ENCODE data around the gene KAT7.

DNA sequence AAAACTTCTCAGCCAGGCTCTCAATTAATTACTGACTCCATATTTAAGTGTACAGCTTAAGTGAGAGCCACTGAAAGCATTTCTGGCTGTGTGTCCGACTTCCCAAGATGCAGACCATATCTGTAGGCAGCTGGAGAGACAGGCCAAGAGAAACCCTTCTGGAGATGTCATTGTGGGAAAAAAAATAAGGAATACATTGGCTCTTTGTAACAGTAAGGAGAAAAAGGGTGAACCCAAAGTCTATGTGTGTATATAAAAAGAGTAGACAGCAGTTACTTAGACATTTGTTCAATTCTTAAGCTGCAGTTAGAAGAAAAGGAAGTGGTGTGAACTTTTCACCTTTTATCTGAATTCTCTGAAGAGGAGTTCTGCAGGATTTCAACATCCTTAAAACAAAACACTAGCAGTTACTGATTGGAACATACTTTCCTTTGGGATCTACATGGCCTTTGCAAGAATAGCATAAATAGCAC lies 46.3 kb upstream of the KAT7 start:
- TF ChIP-seq, protein P1, sequence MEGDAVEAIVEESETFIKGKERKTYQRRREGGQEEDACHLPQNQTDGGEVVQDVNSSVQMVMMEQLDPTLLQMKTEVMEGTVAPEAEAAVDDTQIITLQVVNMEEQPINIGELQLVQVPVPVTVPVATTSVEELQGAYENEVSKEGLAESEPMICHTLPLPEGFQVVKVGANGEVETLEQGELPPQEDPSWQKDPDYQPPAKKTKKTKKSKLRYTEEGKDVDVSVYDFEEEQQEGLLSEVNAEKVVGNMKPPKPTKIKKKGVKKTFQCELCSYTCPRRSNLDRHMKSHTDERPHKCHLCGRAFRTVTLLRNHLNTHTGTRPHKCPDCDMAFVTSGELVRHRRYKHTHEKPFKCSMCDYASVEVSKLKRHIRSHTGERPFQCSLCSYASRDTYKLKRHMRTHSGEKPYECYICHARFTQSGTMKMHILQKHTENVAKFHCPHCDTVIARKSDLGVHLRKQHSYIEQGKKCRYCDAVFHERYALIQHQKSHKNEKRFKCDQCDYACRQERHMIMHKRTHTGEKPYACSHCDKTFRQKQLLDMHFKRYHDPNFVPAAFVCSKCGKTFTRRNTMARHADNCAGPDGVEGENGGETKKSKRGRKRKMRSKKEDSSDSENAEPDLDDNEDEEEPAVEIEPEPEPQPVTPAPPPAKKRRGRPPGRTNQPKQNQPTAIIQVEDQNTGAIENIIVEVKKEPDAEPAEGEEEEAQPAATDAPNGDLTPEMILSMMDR (IDR thresholded peaks at IDR 0.05) = no peak
- no peak for TF ChIP-seq POLR2A (IDR thresholded peaks at IDR 0.05)

Data from lower leg skin (tissue), 3 donors.